CD14-positive monocyte (primary cell): Measurements from ENCODE around the gene SV2B. TPM values are rescaled to one million over a fixed set of nuclear protein-coding genes. Genes with fewer than 3 reads are reported as not detected.

Experiments used
- DNase-seq, 3 donors: peaks; one replicate each; pipeline ENCODE4 v3.0.0-alpha.2; 2011 to 2022
- H2AFZ ChIP-seq: 2 replicates; pipeline ENCODE4 v1.6.0; 2012; ENCODE audit warnings: mild to moderate bottlenecking, low read depth, low read length, inconsistent platforms; ENCODE audit not compliant: insufficient read depth, poor library complexity, severe bottlenecking
- H3K27ac ChIP-seq, 2 donors: 1 replicate in 1 of 2; 2 replicates in 1 of 2; pipeline ENCODE4 v1.5.1; 2012 to 2013; ENCODE audit warnings: low read length in 2 of 2, control low read depth in 1 of 2, inconsistent platforms in 1 of 2, low read depth in 1 of 2, mild to moderate bottlenecking in 1 of 2
- H3K27me3 ChIP-seq, 2 donors: one replicate each; pipeline versions ENCODE4 v1.6.0 to v1.6.1; 2011 to 2013; ENCODE audit warnings: low read length in 2 of 2; ENCODE audit not compliant: control insufficient read depth in 2 of 2, insufficient read depth in 2 of 2
- H3K36me3 ChIP-seq, 2 donors: replicated peaks in 1 of 2; 1 replicate in 1 of 2; 2 replicates in 1 of 2; pipeline versions ENCODE4 v1.5.1 to v1.6.1; 2012 to 2013; ENCODE audit warnings: low read length in 2 of 2, control low read depth in 1 of 2, inconsistent platforms in 1 of 2, mild to moderate bottlenecking in 1 of 2; ENCODE audit not compliant: insufficient read depth in 2 of 2, control insufficient read depth in 1 of 2
- H3K4me1 ChIP-seq, 2 donors: 1 replicate in 1 of 2; 2 replicates in 1 of 2; pipeline versions ENCODE4 v1.5.1 to v1.6.1; 2012 to 2013; ENCODE audit warnings: low read length in 2 of 2, control low read depth in 1 of 2, inconsistent platforms in 1 of 2, mild to moderate bottlenecking in 1 of 2, moderate library complexity in 1 of 2; ENCODE audit not compliant: insufficient read depth in 2 of 2, control insufficient read depth in 1 of 2
- H3K4me2 ChIP-seq: replicated peaks from 2 replicates; pipeline ENCODE3; 2012; ENCODE audit warnings: low read length, moderate library complexity, mild to moderate bottlenecking; ENCODE audit not compliant: poor library complexity, severe bottlenecking; ENCODE audit errors: extremely low read depth
- H3K4me3 ChIP-seq, 3 experiments: fragments of 200-600 bp in 1 of 3; sonication (generic) in 1 of 3; replicated peaks in 1 of 3; 1 replicate in 2 of 3; 2 replicates in 1 of 3; pipeline ENCODE4 v1.5.1; 2011 to 2013; ENCODE audit warnings: low read length in 3 of 3, mild to moderate bottlenecking in 3 of 3, control low read depth in 2 of 3, low read depth in 2 of 3, inconsistent platforms in 1 of 3, moderate library complexity in 1 of 3
- H3K79me2 ChIP-seq: 2 replicates; pipeline ENCODE4 v1.6.0; 2012; ENCODE audit warnings: mild to moderate bottlenecking, control low read depth, inconsistent platforms, low read length, moderate library complexity; ENCODE audit not compliant: insufficient read depth
- H3K9ac ChIP-seq: 2 replicates; pipeline ENCODE4 v1.6.0; 2017; ENCODE audit warnings: low read length, mild to moderate bottlenecking; ENCODE audit not compliant: insufficient read depth, poor library complexity, severe bottlenecking
- H3K9me3 ChIP-seq, 2 donors: replicated peaks in 1 of 2; 1 replicate in 1 of 2; 2 replicates in 1 of 2; pipeline versions ENCODE4 v1.5.1 to v1.6.1; 2012 to 2013; ENCODE audit warnings: low read length in 2 of 2, control low read depth in 1 of 2; ENCODE audit not compliant: control insufficient read depth in 1 of 2, insufficient read depth in 1 of 2
- H4K20me1 ChIP-seq: 2 replicates; pipeline ENCODE4 v1.6.0; 2012; ENCODE audit warnings: mild to moderate bottlenecking, low read length, control low read depth, moderate library complexity; ENCODE audit not compliant: insufficient read depth
- H3K27ac Mint-ChIP-seq, 7 donors: one replicate each; pipeline ENCODE4 v1.8.0; 2020; ENCODE audit warnings: mild to moderate bottlenecking in 7 of 7, mixed read lengths in 7 of 7, moderate library complexity in 6 of 7, inconsistent platforms in 2 of 7
- H3K27me3 Mint-ChIP-seq, 3 donors: one replicate each; pipeline ENCODE4 v1.8.0; 2021 to 2022; ENCODE audit warnings: low read depth in 3 of 3, mild to moderate bottlenecking in 3 of 3, mixed read lengths in 3 of 3, moderate library complexity in 3 of 3, inconsistent platforms in 1 of 3
- H3K36me3 Mint-ChIP-seq, 2 donors: one replicate each; pipeline ENCODE4 v1.8.0; 2020; ENCODE audit warnings: mixed read lengths in 2 of 2, inconsistent platforms in 1 of 2, mild to moderate bottlenecking in 1 of 2
- H3K4me1 Mint-ChIP-seq: one replicate; pipeline ENCODE4 v1.8.0; 2020; ENCODE audit warnings: mild to moderate bottlenecking, mixed read lengths
- H3K4me3 Mint-ChIP-seq, 2 donors: one replicate each; pipeline ENCODE4 v1.8.0; 2020; ENCODE audit warnings: mild to moderate bottlenecking in 2 of 2, mixed read lengths in 2 of 2, moderate library complexity in 1 of 2
- H3K9me3 Mint-ChIP-seq, 7 donors: one replicate each; pipeline ENCODE4 v1.8.0; 2020 to 2022; ENCODE audit warnings: mixed read lengths in 7 of 7, mild to moderate bottlenecking in 6 of 7, moderate library complexity in 6 of 7, inconsistent platforms in 2 of 7
- CTCF ChIP-seq: fragments of 200-600 bp; IDR thresholded peaks from one replicate; pipeline ENCODE4 v1.8.0; 2022; ENCODE audit warnings: antibody characterized with exemption, mild to moderate bottlenecking
- WGBS: methylation state at CpG from one replicate; pipeline ENCODE4 v1.1.5; 2013; ENCODE audit warnings: missing lambda C conversion rate; ENCODE audit not compliant: insufficient coverage; 5-methylcytosine and 5-hydroxymethylcytosine counted together
- intact Hi-C, 2 donors: fragments of 100-400 bp; cut with micrococcal nuclease; formaldehyde crosslinking; loops; one replicate each; pipeline versions ENCODE4 v1.15.0 to v1.15.1; 2023
- polyA plus RNA-seq, 3 donors: library from polyadenylated mRNA; depleted of rRNA in 1 of 3; unstranded in 2 of 3; stranded (reverse) in 1 of 3; fragments of 300-500 nt in 2 of 3; fragments of >200 nt in 1 of 3; fragmentation: Illumina TruSeq in 2 of 3; gene quantifications; 1 replicate in 2 of 3; 2 replicates in 1 of 3; pipeline ENCODE4 v1.2.3, GENCODE V29; 2012 to 2021

Gene SV2B
- polyA plus RNA-seq, 3 donors, result not detected

- WGBS, result 100% methylated on average over 1 of the region's 4 CpGs
- no peak overlapping the region for H3K9ac ChIP-seq
- H3K27me3 ChIP-seq, result peaks cover 3 to 6% of the 10 kb centered on the region in 2 donors
- H3K36me3 Mint-ChIP-seq, result no peaks in the 10 kb centered on the region
- H3K27me3 Mint-ChIP-seq, result peaks cover 18 to 38% (median 30%) of the 10 kb centered on the region in 3 donors
- no peak for TF ChIP-seq CTCF
- intact Hi-C loops, result no loop called here
- no peaks in the 10 kb centered on the region for H3K36me3 ChIP-seq
- no peaks in the 10 kb centered on the region for H3K79me2 ChIP-seq
- no peaks in the 10 kb centered on the region for H4K20me1 ChIP-seq
- H3K9me3 ChIP-seq, result no peaks in the 10 kb centered on the region
- no peaks in the 10 kb centered on the region for H3K4me1 ChIP-seq
- no peak overlapping the region for H3K27ac ChIP-seq
- no peak overlapping the region for H2AFZ ChIP-seq
- H3K4me2 ChIP-seq, result no peak overlapping the region
- H3K9me3 Mint-ChIP-seq, result peaks cover 0 to 5% (median 0%) of the 10 kb centered on the region in 7 donors
- H3K4me3 Mint-ChIP-seq, result no peak overlapping the region
- no peak overlapping the region for H3K4me3 ChIP-seq
- H3K27ac Mint-ChIP-seq, result no peak overlapping the region
- DNase-seq, result no peak
- H3K4me1 Mint-ChIP-seq, result no peaks in the 10 kb centered on the region
Observed at GRCh38 chr15:91151781-91152563, 51.9 kb downstream of the SV2B start.

- Histone ChIP-seq H2AFZ (no peak overlapping the region), H3K27me3 (peaks cover 3 to 5% of the 10 kb centered on the region in 2 donors), H3K4me1 (no peaks in the 10 kb centered on the region), H3K4me3 (no peak overlapping the region), H3K79me2 (no peaks in the 10 kb centered on the region), H4K20me1 (no peaks in the 10 kb centered on the region), H3K27ac (no peak overlapping the region), H3K36me3 (no peaks in the 10 kb centered on the region), H3K4me2 (no peak overlapping the region), H3K9me3 (no peaks in the 10 kb centered on the region), H3K9ac (no peak overlapping the region)
- Mint-ChIP-seq H3K4me3 (no peak overlapping the region), H3K27me3 (peaks cover 18 to 32% (median 24%) of the 10 kb centered on the region in 3 donors), H3K9me3 (peaks cover 0 to 7% (median 0%) of the 10 kb centered on the region in 7 donors), H3K36me3 (no peaks in the 10 kb centered on the region), H3K27ac (no peak overlapping the region), H3K4me1 (no peaks in the 10 kb centered on the region)
- intact Hi-C loops, result no loop called here
- 89% methylated on average over 6 of the region's 10 CpGs for WGBS
- no peak for DNase-seq
- no peak for TF ChIP-seq CTCF
Observed at GRCh38 chr15:91152896-91153581, 53.0 kb downstream of the SV2B start.
